HepG2 (cell line): ENCODE results near the gene SYT14. TPM values are rescaled to one million over a fixed set of nuclear protein-coding genes. Genes with fewer than 3 reads are reported as not detected.

Experiments
- ATAC-seq: fragments of 200-7000 bp; cut with Tn5 transposase; 3 replicates; pipeline ENCODE4 v1.9.1; 2020; ENCODE audit warnings: mild to moderate bottlenecking, moderate library complexity
- BruUV-seq: library from RNA; stranded (reverse); fragments of 400-500 nt; replicated peaks from 2 replicates; lab custom pipeline; 2021; lab: Mats Ljungman, UMichigan
- CTCF ChIA-PET: fragments of 300-600 bp; formaldehyde crosslinking; extraction: SDS; loops from one replicate; lab custom pipeline; 2021; ENCODE audit warnings: low total read pairs, inconsistent platforms, low intra/inter-chr PET ratio; lab: Yijun Ruan, JAX
- POLR2A ChIA-PET: fragments of 350-600 bp; sonication (Branson Sonifier 250); formaldehyde crosslinking; loops from one replicate; lab custom pipeline; 2020; ENCODE audit warnings: antibody characterized with exemption, inconsistent platforms; lab: Yijun Ruan, JAX
- DNase-seq: peaks from one replicate; pipeline ENCODE4 v3.0.0-alpha.2; 2015; ENCODE audit warnings: low spot score
- FAIRE-seq: peaks from 3 replicates; lab custom pipeline; 2011; peaks lifted over from hg19 to GRCh38; lab: Jason Lieb, UNC
- H2AFZ ChIP-seq: one replicate; pipeline ENCODE4 v1.6.1; 2011; ENCODE audit warnings: low read length, inconsistent platforms
- H3K27ac ChIP-seq: fragments of 300-600 bp; 3 replicates; pipeline ENCODE4 v1.8.0; 2011; ENCODE audit warnings: mixed run types, mild to moderate bottlenecking, mixed read lengths, low read length, inconsistent platforms; ENCODE audit not compliant: insufficient read depth; ENCODE audit errors: extremely low read length
- H3K27me3 ChIP-seq, 2 experiments: fragments of 200-600 bp in 1 of 2; 2 replicates in 1 of 2; 3 replicates in 1 of 2; pipeline versions ENCODE4 v1.6.0 to v1.8.0; 2011; ENCODE audit warnings: low read length in 2 of 2, mild to moderate bottlenecking in 2 of 2, moderate library complexity in 2 of 2, inconsistent platforms in 1 of 2; ENCODE audit not compliant: insufficient read depth in 2 of 2, control insufficient read depth in 1 of 2
- H3K36me3 ChIP-seq, 2 experiments: fragments of 200-600 bp in 1 of 2; replicated peaks in 1 of 2; 2 replicates in 1 of 2; 3 replicates in 1 of 2; pipeline versions ENCODE4 v1.5.1 to v1.8.0; 2011; ENCODE audit warnings: low read length in 2 of 2, inconsistent platforms in 1 of 2; ENCODE audit not compliant: insufficient read depth in 2 of 2, control insufficient read depth in 1 of 2
- H3K4me1 ChIP-seq: 2 replicates; pipeline ENCODE4 v1.5.1; 2012; ENCODE audit warnings: low read length, inconsistent platforms; ENCODE audit not compliant: insufficient read depth
- H3K4me2 ChIP-seq: 2 replicates; pipeline ENCODE4 v1.6.0; 2011; ENCODE audit warnings: low read depth, low read length, inconsistent platforms
- H3K4me3 ChIP-seq, 3 experiments: fragments of 200-600 bp in 1 of 3; sonication (generic), shearing (Covaris generic) in 1 of 3; replicated peaks in 1 of 3; 2 replicates each; pipeline ENCODE4 v1.5.1; 2011 to 2016; ENCODE audit warnings: low read length in 3 of 3, inconsistent platforms in 2 of 3, low read depth in 2 of 3, mild to moderate bottlenecking in 2 of 3, control low read depth in 1 of 3, mixed read lengths in 1 of 3; ENCODE audit not compliant: insufficient read depth in 1 of 3
- H3K79me2 ChIP-seq: one replicate; pipeline ENCODE4 v1.6.1; 2011; ENCODE audit warnings: low read length, inconsistent platforms; ENCODE audit not compliant: insufficient read depth
- H3K9ac ChIP-seq: 2 replicates; pipeline ENCODE4 v1.6.0; 2011; ENCODE audit warnings: mild to moderate bottlenecking, low read depth, low read length, inconsistent platforms; ENCODE audit not compliant: insufficient read depth
- H3K9me3 ChIP-seq: 2 replicates; pipeline ENCODE4 v1.5.1; 2012; ENCODE audit warnings: mild to moderate bottlenecking, low read length
- H4K20me1 ChIP-seq: 2 replicates; pipeline ENCODE4 v1.6.0; 2011; ENCODE audit warnings: inconsistent platforms, mild to moderate bottlenecking, low read length, moderate library complexity; ENCODE audit not compliant: insufficient read depth
- HDAC1 ChIP-seq: sonication (generic); formaldehyde crosslinking; IDR thresholded peaks from 2 replicates; pipeline ENCODE4 v1.5.1; 2020; ENCODE audit warnings: mild to moderate bottlenecking, missing genetic modification reagents
- ISL2 ChIP-seq: sonication (generic); formaldehyde crosslinking; IDR thresholded peaks from 2 replicates; pipeline ENCODE4 v1.5.0; 2020; ENCODE audit warnings: missing genetic modification reagents
- MED13 ChIP-seq: sonication (generic); formaldehyde crosslinking; IDR thresholded peaks from 2 replicates; pipeline ENCODE4 v1.5.0; 2020; ENCODE audit warnings: missing genetic modification reagents
- PHB2 ChIP-seq: fragments of 450-650 bp; IDR thresholded peaks from 2 replicates; pipeline ENCODE4 v1.6.1; 2018; ENCODE audit not compliant: partially characterized antibody
- ZBTB38 ChIP-seq: sonication (generic); formaldehyde crosslinking; IDR thresholded peaks from 2 replicates; pipeline ENCODE4 v1.5.1; 2020; ENCODE audit warnings: mild to moderate bottlenecking, missing genetic modification reagents
- ZNF235 ChIP-seq: sonication (generic); formaldehyde crosslinking; IDR thresholded peaks from 2 replicates; pipeline ENCODE4 v1.8.1; 2023; ENCODE audit warnings: mild to moderate bottlenecking, missing genetic modification reagents, borderline replicate concordance
- ZNF644 ChIP-seq: IDR thresholded peaks from 2 replicates; pipeline ENCODE4 v1.6.1; 2016; ENCODE audit warnings: low read depth
- ZNF749 ChIP-seq: sonication (generic); formaldehyde crosslinking; IDR thresholded peaks from 2 replicates; pipeline ENCODE4 v1.8.0; 2022; ENCODE audit warnings: mild to moderate bottlenecking, missing genetic modification reagents, moderate library complexity, borderline replicate concordance
- ZSCAN21 ChIP-seq: sonication (generic); formaldehyde crosslinking; IDR thresholded peaks from 2 replicates; pipeline ENCODE4 v1.8.0; 2022; ENCODE audit warnings: mild to moderate bottlenecking, missing genetic modification reagents, moderate library complexity, borderline replicate concordance
- WGBS: methylation state at CpG from one replicate; pipeline ENCODE4 v1.1.6; 2017; ENCODE audit warnings: low lambda C conversion rate; 5-methylcytosine and 5-hydroxymethylcytosine counted together
- in situ Hi-C: cut with HindIII; loops from 2 replicates; pipeline ENCODE4 v1.10.0; 2017; ENCODE audit warnings: low pct_unique_long_range_greater_than_20kb; ENCODE audit not compliant: extremely low pct_ligation_motif_present
- intact Hi-C: fragments of 100-400 bp; cut with micrococcal nuclease; formaldehyde crosslinking; loops from one replicate; pipeline ENCODE4 v1.10.0; 2022; ENCODE audit not compliant: unreplicated experiment
- polyA plus RNA-seq, 8 experiments: library from polyadenylated mRNA; depleted of rRNA in 3 of 8; stranded (reverse) in 7 of 8; unstranded in 1 of 8; fragments of >200 nt; fragmentation: Illumina TruSeq in 4 of 8; extraction: Trizol in 4 of 8; gene quantifications; 2 replicates each; pipeline versions ENCODE4 v1.2.1 to v1.2.3, GENCODE V29; 2011 to 2016; ENCODE audit warnings: low read depth in 4 of 8, missing spikeins in 1 of 8, mixed read lengths in 1 of 8; ENCODE audit not compliant: insufficient read depth in 1 of 8
- total RNA-seq, 5 experiments: library from RNA; depleted of rRNA; stranded (reverse); fragments of >200 nt; fragmentation: Illumina TruSeq; extraction: Trizol; gene quantifications; 2 replicates each; pipeline ENCODE4 v1.2.3, GENCODE V29; 2016; ENCODE audit warnings: low read depth in 1 of 5
- TF ChIP-seq, protein P1 (sequence below): sonication (generic); formaldehyde crosslinking; IDR thresholded peaks from 2 replicates; pipeline ENCODE4 v1.4.0; 2020; ENCODE audit warnings: mild to moderate bottlenecking, missing genetic modification reagents
- TF ChIP-seq, protein P2 (sequence below): sonication (generic); formaldehyde crosslinking; IDR thresholded peaks from 2 replicates; pipeline ENCODE4 v1.4.0; 2020; ENCODE audit warnings: missing genetic modification reagents, mild to moderate bottlenecking, borderline replicate concordance

The SYT14 gene
- total and polyA plus RNA-seq, 2 of the 13 experiments (the other 11 are each of a cell fraction or from before 2014, with no cell fraction given), result not detected

DNA sequence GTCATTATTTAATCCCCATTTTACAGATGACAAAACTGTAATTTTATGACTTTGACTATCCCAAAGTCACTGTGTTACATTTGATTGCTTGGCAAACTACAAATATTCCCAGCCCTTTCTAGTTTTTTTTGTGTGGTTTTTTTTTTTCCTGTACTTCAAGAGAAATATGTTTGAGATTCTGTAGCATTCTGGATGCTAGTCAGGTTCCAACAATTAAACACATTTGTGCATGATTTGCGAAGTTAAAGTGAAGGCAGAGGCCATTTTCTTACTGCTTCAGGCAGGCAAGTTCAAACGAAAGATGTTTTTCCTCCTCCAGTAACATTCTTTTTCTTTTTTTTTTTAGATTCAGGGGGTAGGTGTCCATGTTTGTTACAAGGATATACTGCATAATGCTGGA, 186.7 kb downstream of the SYT14 start:
- H3K79me2 ChIP-seq, result no peaks in the 10 kb centered on the region
- H3K4me1 ChIP-seq, result no peaks in the 10 kb centered on the region
- H3K27me3 ChIP-seq, result no peaks in the 10 kb centered on the region; a peak in 1 of 5 replicates
- no peak overlapping the region for H3K4me2 ChIP-seq
- no peaks in the 10 kb centered on the region for H3K36me3 ChIP-seq
- TF ChIP-seq HDAC1 (CRISPR knock-in tag), result no peak
- TF ChIP-seq ZBTB38 (CRISPR knock-in tag), result no peak
- no peak for TF ChIP-seq MED13
- TF ChIP-seq, protein P1, sequence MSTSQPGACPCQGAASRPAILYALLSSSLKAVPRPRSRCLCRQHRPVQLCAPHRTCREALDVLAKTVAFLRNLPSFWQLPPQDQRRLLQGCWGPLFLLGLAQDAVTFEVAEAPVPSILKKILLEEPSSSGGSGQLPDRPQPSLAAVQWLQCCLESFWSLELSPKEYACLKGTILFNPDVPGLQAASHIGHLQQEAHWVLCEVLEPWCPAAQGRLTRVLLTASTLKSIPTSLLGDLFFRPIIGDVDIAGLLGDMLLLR (CRISPR knock-in tag), result no peak
- TF ChIP-seq ISL2 (CRISPR knock-in tag), result no peak
- TF ChIP-seq, protein P2, sequence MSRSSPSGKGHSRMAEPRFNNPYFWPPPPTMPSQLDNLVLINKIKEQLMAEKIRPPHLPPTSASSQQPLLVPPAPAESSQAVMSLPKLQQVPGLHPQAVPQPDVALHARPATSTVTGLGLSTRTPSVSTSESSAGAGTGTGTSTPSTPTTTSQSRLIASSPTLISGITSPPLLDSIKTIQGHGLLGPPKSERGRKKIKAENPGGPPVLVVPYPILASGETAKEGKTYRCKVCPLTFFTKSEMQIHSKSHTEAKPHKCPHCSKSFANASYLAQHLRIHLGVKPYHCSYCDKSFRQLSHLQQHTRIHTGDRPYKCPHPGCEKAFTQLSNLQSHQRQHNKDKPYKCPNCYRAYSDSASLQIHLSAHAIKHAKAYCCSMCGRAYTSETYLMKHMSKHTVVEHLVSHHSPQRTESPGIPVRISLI (CRISPR knock-in tag), result no peak
- TF ChIP-seq ZNF644 (CRISPR knock-in tag), result no peak
- TF ChIP-seq ZNF235 (CRISPR knock-in tag), result no peak
- no peak overlapping the region for H3K27ac ChIP-seq
- no peaks in the 10 kb centered on the region for H3K9me3 ChIP-seq
- intact Hi-C loops, result no loop called here
- CTCF ChIA-PET, result no interaction called here
- no peaks in the 10 kb centered on the region for H4K20me1 ChIP-seq
- no peak for ATAC-seq
- no peak for FAIRE-seq
- no peak for DNase-seq
- BruUV-seq, result no TSS peak
- H3K9ac ChIP-seq, result no peak overlapping the region
- 2% methylated on average over 2 of the region's 2 CpGs for WGBS
- in situ Hi-C loops, result no loop called here
- POLR2A ChIA-PET, result no interaction called here
- H3K4me3 ChIP-seq, result no peak overlapping the region
- no peak overlapping the region for H2AFZ ChIP-seq

DNA sequence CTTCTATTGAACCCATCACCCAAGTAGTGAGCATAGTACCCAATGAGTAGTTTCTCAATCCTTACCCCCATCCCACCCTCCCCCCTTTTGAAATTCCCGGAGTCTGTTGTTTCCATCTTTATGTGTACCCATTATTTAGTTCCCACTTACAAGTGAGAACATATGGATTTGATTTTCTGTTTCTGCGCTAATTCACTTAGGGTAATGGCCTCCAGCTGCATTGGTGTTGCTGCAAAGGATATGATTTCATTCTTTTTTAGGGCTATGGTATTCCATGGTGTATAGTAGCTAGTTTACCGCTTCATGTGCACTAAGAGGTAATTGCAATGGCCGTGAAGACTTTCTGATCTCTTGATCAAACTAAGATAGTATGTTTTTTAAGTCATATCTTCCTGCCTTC, 187.1 kb downstream of the SYT14 start:
- no TSS peak for BruUV-seq
- in situ Hi-C loops, result no loop called here

More for the DNA sequence above, 187.1 kb downstream of the SYT14 start:
- DNase-seq (no peak), FAIRE-seq (no peak), ATAC-seq (no peak)
- Histone ChIP-seq H3K36me3 (no peaks in the 10 kb centered on the region), H3K27ac (no peak overlapping the region), H3K9ac (no peak overlapping the region), H3K79me2 (no peaks in the 10 kb centered on the region), H3K4me3 (no peak overlapping the region), H4K20me1 (no peaks in the 10 kb centered on the region), H3K4me2 (no peak overlapping the region), H2AFZ (no peak overlapping the region), H3K9me3 (no peaks in the 10 kb centered on the region), H3K27me3 (no peaks in the 10 kb centered on the region; a peak in 1 of 5 replicates), H3K4me1 (no peaks in the 10 kb centered on the region)
- intact Hi-C loops, result no loop called here
- TF ChIP-seq ZSCAN21 (CRISPR knock-in tag) (no peak), PHB2 (no peak), ZNF749 (CRISPR knock-in tag) (no peak)
- ChIA-PET CTCF (no interaction called here), POLR2A (no interaction called here)
- WGBS, result 7% methylated on average over 4 of the region's 4 CpGs
